Right renal pelvis (tissue), 4 donors: Measurements from ENCODE around the gene GID8. TPM values are rescaled to one million over a fixed set of nuclear protein-coding genes. Genes with fewer than 3 reads are reported as not detected.
"Not testable (repeated sequence)": the region's sequence is repeated elsewhere in the genome, so short reads cannot be mapped to it uniquely, and the experiment has no call there.

Experiments
- DNase-seq, 4 donors: peaks; one replicate each; pipeline ENCODE4 v3.0.0-alpha.2; 2013; ENCODE audit warnings: low read depth in 4 of 4, low spot score in 3 of 4, missing footprints in 1 of 4
- polyA plus RNA-seq, 4 donors: library from polyadenylated mRNA; unstranded; fragments of 120-200 nt; gene quantifications; one replicate each; pipeline ENCODE4 v1.2.1, GENCODE V29; 2013; ENCODE audit not compliant: insufficient read length in 4 of 4

Gene GID8
- polyA plus RNA-seq, 4 donors, result 50.2 to 55.9 (median 50.9) TPM

DNA sequence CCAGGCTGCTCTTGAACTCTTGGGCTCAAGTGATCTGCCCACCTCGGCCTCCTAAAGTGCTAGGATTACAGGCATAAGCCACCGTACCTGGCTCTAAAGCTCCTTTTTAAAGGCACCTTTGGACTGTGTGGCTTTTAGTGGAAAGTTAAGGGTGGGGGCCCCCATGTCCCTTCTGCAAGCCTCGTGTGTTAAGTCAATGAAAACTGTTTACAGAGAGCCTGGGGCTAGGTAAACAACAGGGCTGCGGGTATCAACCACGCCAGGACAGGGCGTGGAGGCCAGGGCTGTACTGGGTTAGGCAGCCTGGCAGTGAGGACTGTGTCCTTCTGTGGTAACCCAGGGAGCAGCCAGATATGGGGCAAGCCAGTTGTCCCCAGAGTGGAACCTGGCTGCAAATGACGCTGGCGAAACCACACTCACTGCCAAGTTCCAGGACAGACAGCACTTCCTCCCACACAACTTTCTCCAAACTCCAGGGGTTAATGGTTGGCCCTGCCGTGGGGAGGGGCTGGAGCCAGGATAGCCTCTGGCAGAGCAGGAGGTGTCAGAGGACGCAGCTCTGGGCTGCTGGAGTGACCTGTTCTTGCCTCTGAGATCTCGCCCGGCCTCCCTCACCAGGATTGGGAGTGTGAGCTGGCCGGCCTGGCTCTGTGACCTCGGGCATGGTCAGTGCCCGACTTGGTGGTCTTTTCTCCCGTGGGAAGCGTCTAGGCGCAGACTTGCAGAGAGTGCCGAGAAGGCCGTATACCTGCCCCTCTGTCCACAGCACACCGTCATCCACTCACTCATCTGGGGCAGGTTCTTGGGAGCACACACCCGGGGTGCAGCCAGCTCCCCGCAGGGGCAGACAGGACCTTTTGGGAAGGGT lies 17.8 kb downstream of the GID8 start:
- no peak for DNase-seq

DNA sequence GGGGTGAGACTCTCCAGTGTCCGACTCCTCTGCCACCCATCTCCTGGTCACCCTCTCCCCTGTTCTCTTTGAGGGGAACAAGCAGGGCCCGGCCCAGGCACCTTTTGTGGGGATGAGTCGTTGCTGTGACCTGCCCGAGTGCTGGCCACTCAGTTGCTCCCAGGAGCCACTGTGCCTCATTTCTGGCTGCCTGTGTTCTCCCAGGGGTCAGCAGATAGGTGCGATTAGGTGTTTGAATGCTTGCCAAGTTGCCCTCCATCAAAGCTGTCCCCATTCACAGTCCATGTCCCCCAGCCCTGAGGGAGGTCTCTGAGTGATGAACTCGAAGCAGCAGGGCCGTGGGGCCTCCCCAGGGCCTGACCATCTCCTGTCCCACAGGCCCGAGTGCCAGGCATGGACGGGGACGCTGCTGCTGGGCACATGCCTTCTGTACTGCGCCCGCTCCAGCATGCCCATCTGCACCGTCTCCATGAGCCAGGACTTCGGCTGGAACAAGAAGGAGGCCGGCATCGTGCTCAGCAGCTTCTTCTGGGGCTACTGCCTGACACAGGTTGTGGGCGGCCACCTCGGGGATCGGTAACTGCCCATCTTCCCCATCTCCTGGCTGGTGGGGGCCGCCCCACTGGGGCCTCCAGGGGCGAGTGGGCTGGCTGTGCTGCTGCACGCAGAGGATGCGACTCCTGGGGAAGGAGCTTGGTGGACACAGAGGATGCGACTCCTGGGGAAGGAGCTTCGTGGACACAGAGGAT lies 18.6 kb downstream of the GID8 start:
- no peak for DNase-seq

GRCh38 chr20:62957136-62958117 lies 19.5 kb downstream of the GID8 start:
- DNase-seq, result no peak

GRCh38 chr20:62958388-62959100 lies 20.6 kb downstream of the GID8 start:
- DNase-seq, result no peak

GRCh38 chr20:62959101-62959971 lies 21.4 kb downstream of the GID8 start:
- no peak for DNase-seq

DNA sequence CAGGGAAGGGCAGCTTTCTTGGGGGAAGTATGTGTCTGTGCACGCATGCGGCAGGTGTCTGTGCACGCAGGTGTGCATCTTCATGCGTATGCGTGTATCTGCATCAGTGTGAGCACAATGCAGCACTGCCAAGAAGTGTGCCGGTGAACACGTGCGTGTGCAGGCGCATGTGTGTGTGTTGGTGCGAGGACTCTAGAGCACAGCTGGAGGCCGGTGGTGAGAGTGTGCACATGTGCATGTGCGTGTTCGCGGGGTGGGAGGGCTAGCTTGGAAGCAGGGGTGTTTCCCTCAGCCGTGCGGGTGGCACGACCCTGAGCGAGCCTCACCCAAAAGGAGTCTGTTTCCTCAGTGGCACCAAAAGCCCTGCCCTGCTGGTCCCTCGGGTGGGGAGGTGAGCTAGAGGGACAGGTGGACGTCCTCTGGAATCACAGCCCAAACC lies 22.1 kb downstream of the GID8 start:
- no peak for DNase-seq

DNA sequence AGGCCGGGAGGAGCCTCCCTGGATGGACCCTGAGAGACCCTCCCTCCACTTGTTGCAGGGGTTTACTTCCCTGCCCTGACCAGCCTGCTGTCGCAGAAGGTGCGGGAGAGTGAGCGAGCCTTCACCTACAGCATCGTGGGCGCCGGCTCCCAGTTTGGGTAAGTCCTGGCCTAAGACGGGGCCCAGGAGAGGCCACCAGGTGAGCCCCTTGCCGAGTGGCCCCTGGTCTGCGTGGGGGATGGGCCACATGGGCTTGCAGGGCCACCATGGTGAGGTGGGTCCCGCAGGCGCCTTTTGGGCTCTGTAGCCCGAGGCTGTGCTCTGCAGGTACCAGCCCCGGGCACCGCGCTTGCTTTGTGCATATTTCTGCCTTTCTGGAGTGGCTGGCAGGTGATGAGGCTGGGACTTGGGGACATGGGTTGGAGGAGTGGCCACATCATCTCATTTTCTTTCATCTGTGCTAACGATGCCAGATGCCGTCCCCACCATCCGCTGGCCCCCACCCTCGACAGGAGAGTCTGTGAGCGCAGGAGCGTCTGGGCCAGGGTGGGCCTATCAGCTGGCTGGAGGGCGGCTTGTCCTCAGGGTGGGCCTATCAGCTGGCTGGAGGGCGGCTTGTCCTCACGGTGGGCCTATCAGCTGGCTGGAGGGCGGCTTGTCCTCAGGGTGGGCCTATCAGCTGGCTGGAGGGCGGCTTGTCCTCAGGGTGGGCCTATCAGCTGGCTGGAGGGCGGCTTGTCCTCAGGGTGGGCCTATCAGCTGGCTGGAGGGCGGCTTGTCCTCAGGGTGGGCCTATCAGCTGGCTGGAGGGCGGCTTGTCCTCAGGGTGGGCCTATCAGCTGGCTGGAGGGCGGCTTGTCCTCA lies 22.7 kb downstream of the GID8 start:
- not testable (repeated sequence) for DNase-seq

DNA sequence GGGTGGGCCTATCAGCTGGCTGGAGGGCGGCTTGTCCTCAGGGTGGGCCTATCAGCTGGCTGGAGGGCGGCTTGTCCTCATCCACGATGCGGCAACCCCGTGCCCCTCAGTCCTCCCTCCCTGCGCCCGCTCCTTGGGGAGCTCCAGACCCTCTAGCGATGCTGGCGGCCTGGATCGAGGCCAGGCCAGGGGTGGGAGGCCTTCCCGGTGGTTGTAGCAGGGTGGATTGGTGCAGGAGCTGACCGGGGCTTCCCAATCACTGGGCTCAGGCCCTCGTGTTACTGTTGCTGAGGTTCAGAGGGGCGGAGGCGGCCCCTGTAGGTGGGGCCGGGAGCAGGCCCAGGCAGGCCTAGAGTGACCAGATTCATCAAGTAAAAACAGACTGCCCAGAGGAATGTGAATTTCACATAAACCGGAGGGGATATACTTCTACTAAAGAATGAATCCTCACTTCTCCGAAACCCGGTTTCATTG lies 23.4 kb downstream of the GID8 start:
- no peak for DNase-seq

- no peak for DNase-seq
Observed at GRCh38 chr20:62961799-62962198, 23.9 kb downstream of the GID8 start.

DNA sequence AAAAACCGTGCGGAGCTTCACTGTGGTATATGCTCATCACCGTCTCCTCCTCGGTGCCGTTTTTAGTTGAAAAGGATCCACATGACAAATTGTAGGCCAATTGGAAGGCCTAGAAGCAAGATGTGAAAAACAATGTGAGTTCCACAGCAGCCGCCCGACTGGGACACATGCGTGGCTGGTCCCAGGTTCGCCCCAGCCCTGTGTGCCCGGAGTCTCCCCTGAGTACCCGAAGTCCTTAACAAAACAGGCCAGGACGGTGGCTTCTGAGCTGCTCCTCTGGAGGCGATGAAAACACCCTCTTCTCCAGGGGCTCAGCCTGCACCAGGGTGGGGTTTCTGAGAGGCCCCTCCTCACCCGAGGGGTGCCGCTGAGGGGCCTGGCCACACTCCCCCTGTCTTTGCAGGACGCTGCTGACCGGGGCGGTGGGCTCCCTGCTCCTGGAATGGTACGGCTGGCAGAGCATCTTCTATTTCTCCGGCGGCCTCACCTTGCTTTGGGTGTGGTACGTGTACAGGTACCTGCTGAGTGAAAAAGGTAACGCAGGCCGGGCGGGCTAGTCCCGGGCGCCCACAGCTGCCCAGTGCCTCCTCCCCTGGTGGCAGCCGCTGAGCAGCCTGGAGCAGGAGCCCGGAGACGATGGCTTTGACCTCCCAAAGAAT lies 24.4 kb downstream of the GID8 start:
- DNase-seq, result no peak

GRCh38 chr20:62962891-62963613 lies 25.1 kb downstream of the GID8 start:
- no peak for DNase-seq

DNA sequence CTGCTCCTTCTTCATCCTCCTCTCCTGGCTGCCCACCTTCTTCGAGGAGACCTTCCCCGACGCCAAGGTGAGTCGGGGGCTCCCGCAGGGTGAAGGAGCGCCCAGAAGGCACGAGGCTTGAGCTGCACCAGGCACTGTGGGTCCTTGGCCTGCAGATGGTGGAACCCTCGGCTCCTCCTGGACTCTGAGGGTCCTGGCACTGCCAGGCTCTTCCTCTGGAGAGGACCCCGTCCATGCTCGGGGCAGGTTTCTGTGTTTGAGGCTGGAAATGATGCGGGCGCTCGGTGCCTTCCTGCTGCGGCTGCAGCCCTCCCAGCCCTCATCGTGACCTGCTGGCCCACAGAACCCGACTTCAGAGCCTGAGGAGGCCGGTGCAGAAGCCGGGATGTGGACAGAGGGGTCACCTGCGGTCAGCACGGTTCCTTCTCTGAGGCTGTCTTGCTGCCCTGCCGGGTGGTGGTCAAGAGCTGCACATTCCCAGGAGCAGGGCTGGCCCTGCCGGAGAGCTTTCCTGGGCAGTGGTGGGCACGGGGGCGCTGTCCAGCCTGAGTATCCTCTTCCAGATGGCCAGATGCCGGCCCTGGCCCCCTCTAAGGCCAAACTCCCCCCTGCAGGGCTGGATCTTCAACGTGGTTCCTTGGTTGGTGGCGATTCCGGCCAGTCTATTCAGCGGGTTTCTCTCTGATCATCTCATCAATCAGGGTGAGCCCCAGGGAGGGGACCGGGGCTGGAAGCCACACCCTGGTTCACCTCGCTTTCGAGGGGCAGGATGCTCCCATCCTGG lies 25.9 kb downstream of the GID8 start:
- DNase-seq, result no peak

- no peak for DNase-seq
Observed at GRCh38 chr20:62964700-62965099, 26.8 kb downstream of the GID8 start.

- DNase-seq, result no peak
Observed at GRCh38 chr20:62965363-62965771, 27.4 kb downstream of the GID8 start.

GRCh38 chr20:62966212-62967148 lies 28.5 kb downstream of the GID8 start:
- DNase-seq, result no peak
